Nephron progenitor cell (in vitro differentiated cells): ENCODE results near the gene PGAP6.
"Not testable (repeated sequence)": the region's sequence is repeated elsewhere in the genome, so short reads cannot be mapped to it uniquely, and the experiment has no call there.

ENCODE experiments used
- DNase-seq: peaks from one replicate; pipeline ENCODE4 v3.0.0; 2021
- H3K27ac Mint-ChIP-seq: 2 replicates; pipeline ENCODE4 v1.8.0; 2021; ENCODE audit warnings: mild to moderate bottlenecking, moderate library complexity, mixed read lengths
- H3K27me3 Mint-ChIP-seq: 2 replicates; pipeline ENCODE4 v1.8.0; 2021; ENCODE audit warnings: mild to moderate bottlenecking, low read depth, mixed read lengths; ENCODE audit not compliant: poor library complexity
- H3K36me3 Mint-ChIP-seq: 2 replicates; pipeline ENCODE4 v1.8.0; 2021; ENCODE audit warnings: low read depth, mixed read lengths
- H3K4me1 Mint-ChIP-seq: 2 replicates; pipeline ENCODE4 v1.8.0; 2021; ENCODE audit warnings: mixed read lengths
- H3K4me3 Mint-ChIP-seq: 2 replicates; pipeline ENCODE4 v1.8.0; 2021; ENCODE audit warnings: mild to moderate bottlenecking, moderate library complexity, mixed read lengths
- H3K9me3 Mint-ChIP-seq: 2 replicates; pipeline ENCODE4 v1.8.0; 2021; ENCODE audit warnings: mild to moderate bottlenecking, moderate library complexity, mixed read lengths
- CTCF ChIP-seq: fragments of 200-600 bp; sonication (generic); IDR thresholded peaks from 2 replicates; pipeline ENCODE4 v1.5.0; 2021; ENCODE audit warnings: antibody characterized with exemption

PGAP6 gene

GRCh38 chr16:345772-346171, 36.0 kb downstream of the PGAP6 start:
- no peak overlapping the region for H3K27ac Mint-ChIP-seq
- no peak for TF ChIP-seq CTCF
- H3K36me3 Mint-ChIP-seq = peaks cover 67% of the 10 kb centered on the region
- no peak for DNase-seq
- peaks cover 24% of the 10 kb centered on the region for H3K9me3 Mint-ChIP-seq
- H3K4me3 Mint-ChIP-seq = no peak overlapping the region
- peaks cover 51% of the 10 kb centered on the region for H3K4me1 Mint-ChIP-seq
- no peaks in the 10 kb centered on the region for H3K27me3 Mint-ChIP-seq

- no peak for DNase-seq
- Mint-ChIP-seq H3K27me3 (no peaks in the 10 kb centered on the region), H3K4me3 (no peak overlapping the region), H3K36me3 (peaks cover 72% of the 10 kb centered on the region), H3K27ac (peak overlapping the region; percentile 77), H3K4me1 (peaks cover 28% of the 10 kb centered on the region), H3K9me3 (peaks cover 27% of the 10 kb centered on the region)
- TF ChIP-seq CTCF = no peak
Measured at GRCh38 chr16:342455-343213, 39.1 kb downstream of the PGAP6 start.

- DNase-seq, H3K4me3 Mint-ChIP-seq, H3K27me3 Mint-ChIP-seq: not testable (repeated sequence)
- peak overlapping the region; percentile 8 for H3K27ac Mint-ChIP-seq
- H3K4me1 Mint-ChIP-seq = peaks cover 21% of the 10 kb centered on the region
- peaks cover 65% of the 10 kb centered on the region for H3K36me3 Mint-ChIP-seq
- H3K9me3 Mint-ChIP-seq = peaks cover 27% of the 10 kb centered on the region
Measured at GRCh38 chr16:341974-342336, 39.8 kb downstream of the PGAP6 start.

GRCh38 chr16:341095-341973, 40.4 kb downstream of the PGAP6 start:
- Mint-ChIP-seq H3K36me3 (peaks cover 59% of the 10 kb centered on the region), H3K4me1 (peaks cover 19% of the 10 kb centered on the region), H3K9me3 (peaks cover 27% of the 10 kb centered on the region)
- H3K4me3 Mint-ChIP-seq, H3K27ac Mint-ChIP-seq, H3K27me3 Mint-ChIP-seq, DNase-seq: not testable (repeated sequence)

GRCh38 chr16:340370-341091, 41.2 kb downstream of the PGAP6 start:
- Mint-ChIP-seq H3K9me3 (peaks cover 26% of the 10 kb centered on the region), H3K27me3 (no peaks in the 10 kb centered on the region), H3K4me1 (peaks cover 22% of the 10 kb centered on the region), H3K4me3 (no peak overlapping the region), H3K36me3 (peaks cover 54% of the 10 kb centered on the region), H3K27ac (no peak overlapping the region)
- no peak for TF ChIP-seq CTCF
- DNase-seq = no peak

- peaks cover 2% of the 10 kb centered on the region for H3K27me3 Mint-ChIP-seq
- no peak for DNase-seq
- peaks cover 52% of the 10 kb centered on the region for H3K36me3 Mint-ChIP-seq
- no peak overlapping the region for H3K27ac Mint-ChIP-seq
- peaks cover 27% of the 10 kb centered on the region for H3K4me1 Mint-ChIP-seq
- TF ChIP-seq CTCF = no peak
- peaks cover 19% of the 10 kb centered on the region for H3K9me3 Mint-ChIP-seq
- H3K4me3 Mint-ChIP-seq = no peak overlapping the region
Measured at GRCh38 chr16:339680-340079, 42.1 kb downstream of the PGAP6 start.
